Measurements from ENCODE around the gene COL4A2.

Gene COL4A2

GRCh38 chr13:110405597-110406450 lies 98.7 kb downstream of the COL4A2 start:
- TF ChIP-seq GATA2 (IDR thresholded peaks at IDR 0.05; ENCODE audit: low read depth, low read length), result no peak
- no peak for TF ChIP-seq GATA3 (IDR thresholded peaks at IDR 0.05; ENCODE audit: low read depth, low read length)

DNA sequence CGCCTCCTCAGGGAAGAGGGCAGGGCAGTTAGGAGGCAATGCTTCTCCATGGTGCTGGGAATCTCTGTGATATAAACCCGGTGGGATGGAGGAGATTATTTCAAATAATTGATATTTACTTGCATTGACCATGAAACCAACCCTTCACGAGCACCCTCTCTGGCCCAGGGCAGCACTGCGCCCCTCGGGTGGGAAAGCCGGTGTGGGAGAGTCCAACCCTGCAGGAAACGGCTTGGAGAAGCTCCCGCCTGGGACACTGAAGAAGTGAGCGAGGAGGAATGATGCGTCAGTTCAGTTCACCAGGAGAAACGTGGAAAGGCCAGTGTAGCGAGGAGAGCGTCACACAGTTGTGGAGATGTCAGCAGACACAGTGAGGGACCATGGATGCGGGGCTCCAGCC lies 99.9 kb downstream of the COL4A2 start:
- TF ChIP-seq GATA2 (IDR thresholded peaks at IDR 0.05; ENCODE audit: low read depth, low read length) (no peak), GATA3 (IDR thresholded peaks at IDR 0.05; ENCODE audit: low read depth, low read length) (no peak)

DNA sequence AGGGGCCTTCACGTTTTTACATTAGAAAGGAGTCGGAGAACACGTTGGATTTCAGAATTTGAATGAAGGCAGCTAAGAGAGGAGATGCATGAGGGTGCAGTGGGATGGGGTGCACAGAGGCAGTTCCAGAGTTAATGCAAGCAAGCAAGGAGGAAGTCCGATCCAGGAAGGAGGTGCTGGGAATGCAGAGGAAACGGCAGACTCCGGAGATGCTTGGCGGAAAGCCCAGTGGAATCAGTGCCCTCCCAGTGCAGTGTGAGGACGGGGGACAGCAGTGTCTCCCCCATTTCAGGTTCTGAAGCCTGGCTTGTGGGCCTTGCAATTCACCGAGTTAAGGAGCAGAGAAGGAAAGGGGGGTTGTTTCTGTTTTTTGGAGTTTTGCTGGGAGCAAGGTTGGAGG lies 100.4 kb downstream of the COL4A2 start:
- TF ChIP-seq GATA2 (IDR thresholded peaks at IDR 0.05; ENCODE audit: low read depth, low read length), result no peak
- TF ChIP-seq GATA3 (IDR thresholded peaks at IDR 0.05; ENCODE audit: low read depth, low read length), result no peak

DNA sequence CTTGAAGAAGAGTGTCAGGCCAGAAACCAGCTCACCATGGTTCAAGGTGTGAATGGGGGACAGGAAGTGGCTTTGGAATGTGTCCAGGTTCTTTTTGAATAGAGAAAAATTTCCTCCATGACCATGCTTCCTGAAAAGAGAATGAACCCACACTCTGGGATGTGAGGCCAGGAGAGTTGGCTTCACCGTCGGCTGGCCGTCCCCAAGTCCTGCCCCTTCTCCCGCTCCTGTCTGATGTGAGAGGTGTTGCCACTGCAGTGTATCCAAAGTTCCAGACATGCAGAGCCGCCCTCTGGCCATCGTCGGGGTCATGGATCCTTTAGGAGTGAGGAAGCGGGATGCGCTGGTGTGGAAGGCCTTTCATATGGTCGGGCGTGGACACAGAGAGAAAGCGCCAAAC lies 101.2 kb downstream of the COL4A2 start:
- TF ChIP-seq GATA3 (IDR thresholded peaks at IDR 0.05; ENCODE audit: low read depth, low read length), result no peak
- no peak for TF ChIP-seq GATA2 (IDR thresholded peaks at IDR 0.05; ENCODE audit: low read depth, low read length)

DNA sequence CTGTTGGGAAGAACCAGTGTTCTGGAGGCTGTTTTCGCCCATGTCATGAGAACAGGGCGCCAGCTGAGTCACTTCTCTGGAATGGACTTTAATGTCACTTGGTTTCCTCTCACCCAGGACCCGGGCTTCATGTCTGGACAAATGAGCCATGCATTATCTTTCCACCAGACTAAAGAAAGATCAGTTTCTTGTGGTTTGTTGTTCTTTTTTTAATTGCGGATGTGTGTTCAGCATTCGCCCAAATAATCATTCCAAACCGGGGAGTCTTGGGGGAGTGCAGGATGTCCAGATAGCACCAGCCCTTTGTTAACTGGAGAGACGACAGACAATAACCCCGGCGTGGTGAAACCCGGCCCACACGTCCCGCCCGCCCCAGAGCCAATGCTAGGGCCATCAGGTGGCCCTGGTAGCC lies 102.5 kb downstream of the COL4A2 start:
- TF ChIP-seq GATA2 (IDR thresholded peaks at IDR 0.05; ENCODE audit: low read depth, low read length), result no peak
- TF ChIP-seq GATA3 (IDR thresholded peaks at IDR 0.05; ENCODE audit: low read depth, low read length), result no peak

DNA sequence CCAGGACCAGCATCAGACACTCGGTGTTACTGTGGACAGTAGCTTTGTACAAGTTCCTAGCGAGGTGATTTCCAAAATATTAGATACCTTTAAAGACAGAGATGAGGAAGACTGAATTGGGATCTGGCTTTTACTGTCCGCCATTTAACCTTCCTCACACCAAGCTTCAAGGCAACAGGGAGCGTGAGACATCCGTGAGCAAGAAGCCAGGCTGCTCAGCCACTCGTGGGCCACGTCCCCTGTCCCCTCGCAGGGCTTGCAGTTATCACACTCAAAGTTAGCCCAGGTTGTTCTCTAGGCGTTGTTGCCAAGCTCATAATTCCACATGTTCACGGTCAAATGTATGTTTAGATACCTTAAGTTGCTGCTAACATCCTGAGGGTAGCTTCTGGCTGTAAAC lies 102.9 kb downstream of the COL4A2 start:
- no peak for TF ChIP-seq GATA3 (IDR thresholded peaks at IDR 0.05; ENCODE audit: low read depth, low read length)
- no peak for TF ChIP-seq GATA2 (IDR thresholded peaks at IDR 0.05; ENCODE audit: low read depth, low read length)

DNA sequence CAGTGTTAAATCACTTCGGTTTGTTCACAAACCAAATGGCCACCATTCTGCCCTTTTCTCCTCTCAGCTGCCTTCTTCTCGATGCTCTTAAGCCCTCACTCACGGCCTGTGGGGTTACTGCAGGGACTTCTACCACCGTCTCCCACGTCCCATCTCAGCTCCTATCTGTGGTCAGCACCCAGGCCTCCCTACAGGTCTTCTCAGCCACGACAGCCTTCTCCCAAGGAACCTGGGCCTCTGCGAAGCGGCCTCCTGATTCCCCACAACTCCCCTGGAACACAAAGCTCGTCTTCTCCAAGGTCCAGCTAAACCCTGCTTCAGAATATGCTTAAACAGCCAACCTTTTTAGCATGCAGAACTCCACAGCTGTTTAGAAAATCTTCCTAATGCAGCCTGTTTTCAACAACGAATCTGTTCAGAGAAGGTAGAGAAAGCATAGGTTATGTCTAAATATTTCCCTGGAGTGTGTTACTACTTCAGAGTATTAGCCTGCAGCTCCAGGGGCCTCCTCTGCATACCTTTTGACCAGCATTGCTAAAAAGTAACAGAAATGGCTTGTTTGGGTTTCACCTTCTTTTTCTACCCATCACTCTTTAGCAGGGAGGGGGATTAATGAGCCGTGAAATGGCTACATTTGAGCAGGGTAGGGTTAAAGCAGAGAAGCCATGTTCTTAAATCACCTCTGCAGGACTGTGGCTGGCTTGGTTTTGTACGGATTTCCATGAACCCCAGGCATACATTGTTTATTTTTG lies 104.0 kb downstream of the COL4A2 start:
- TF ChIP-seq GATA2 (IDR thresholded peaks at IDR 0.05; ENCODE audit: low read depth, low read length) (no peak), GATA3 (IDR thresholded peaks at IDR 0.05; ENCODE audit: low read depth, low read length) (no peak)

GRCh38 chr13:110411688-110412059 lies 104.6 kb downstream of the COL4A2 start:
- TF ChIP-seq GATA2 (IDR thresholded peaks at IDR 0.05; ENCODE audit: low read depth, low read length) (no peak), GATA3 (IDR thresholded peaks at IDR 0.05; ENCODE audit: low read depth, low read length) (no peak)

DNA sequence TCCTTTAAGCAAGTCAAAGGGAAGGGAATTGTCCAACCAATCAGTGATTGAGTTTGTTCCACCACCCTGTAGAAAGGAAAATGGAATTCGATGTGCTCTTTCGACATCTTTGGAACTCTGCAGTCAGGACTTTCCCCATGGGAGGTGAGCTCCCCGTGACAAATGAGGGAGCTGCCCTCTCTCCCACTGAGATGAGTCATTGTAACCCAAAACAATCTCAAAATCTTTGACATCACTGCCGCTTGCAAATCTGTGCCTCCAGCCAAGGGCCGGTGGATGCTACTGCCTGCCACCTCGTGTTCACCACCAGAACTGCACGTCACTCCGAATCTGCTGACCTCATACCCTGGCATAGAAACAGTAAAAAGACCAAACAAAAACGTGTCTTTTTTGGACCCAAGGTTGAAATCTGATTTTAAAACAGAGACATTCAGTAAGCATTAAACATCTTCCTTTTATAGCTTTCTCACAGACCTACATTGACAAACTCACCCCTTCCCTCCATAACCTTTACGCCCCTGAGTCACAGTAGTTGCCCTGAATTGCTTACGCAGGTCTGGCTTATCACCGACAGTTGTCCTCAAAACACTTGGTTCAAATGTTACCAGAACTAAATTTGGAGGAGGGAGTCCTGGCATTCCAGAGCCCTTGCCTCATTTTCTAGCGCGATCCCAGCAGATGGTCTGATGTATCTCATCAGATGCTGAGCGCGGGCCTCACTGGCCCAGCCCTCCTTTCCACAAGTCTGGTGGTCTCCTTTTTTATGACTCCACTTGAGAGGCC lies 105.2 kb downstream of the COL4A2 start:
- peak; percentile 31; the same call in 1 of the 2 replicates for TF ChIP-seq GATA2 (IDR thresholded peaks at IDR 0.05; ENCODE audit: low read depth, low read length)
- TF ChIP-seq GATA3 (IDR thresholded peaks at IDR 0.05; ENCODE audit: low read depth, low read length), result no peak

DNA sequence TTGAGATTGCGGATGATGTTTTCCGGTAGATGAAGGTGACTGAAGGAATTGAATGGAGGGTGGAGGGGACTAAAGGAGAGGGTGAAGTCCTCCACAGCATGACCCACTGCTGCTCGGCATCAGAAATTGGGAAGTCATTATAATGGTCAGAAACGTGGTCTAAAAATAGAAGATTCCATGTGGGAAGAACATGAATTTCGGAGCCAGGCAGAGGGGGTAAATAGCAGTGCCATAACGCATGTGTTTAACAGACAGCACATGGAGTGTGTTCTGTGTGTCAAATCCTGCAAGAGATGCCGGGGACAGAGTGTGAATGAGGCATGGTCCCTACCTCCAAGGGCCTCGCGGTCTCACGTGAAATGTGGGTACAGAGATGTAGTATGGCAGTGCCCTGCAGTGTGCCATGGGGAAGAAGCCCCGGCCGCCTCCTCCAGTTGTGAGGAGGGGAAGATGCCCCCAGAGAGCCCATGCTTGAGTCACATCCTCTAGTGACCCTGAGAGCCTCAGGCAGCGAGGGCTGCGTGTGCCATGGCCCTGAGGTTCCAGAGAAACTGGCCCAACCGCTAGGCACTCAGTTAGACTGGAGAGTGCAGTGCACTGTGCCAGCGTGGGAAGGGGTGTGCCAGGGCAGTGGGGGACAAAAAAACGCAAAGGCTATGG lies 106.1 kb downstream of the COL4A2 start:
- TF ChIP-seq GATA2 (IDR thresholded peaks at IDR 0.05; ENCODE audit: low read depth, low read length) (no peak), GATA3 (IDR thresholded peaks at IDR 0.05; ENCODE audit: low read depth, low read length) (no peak)

DNA sequence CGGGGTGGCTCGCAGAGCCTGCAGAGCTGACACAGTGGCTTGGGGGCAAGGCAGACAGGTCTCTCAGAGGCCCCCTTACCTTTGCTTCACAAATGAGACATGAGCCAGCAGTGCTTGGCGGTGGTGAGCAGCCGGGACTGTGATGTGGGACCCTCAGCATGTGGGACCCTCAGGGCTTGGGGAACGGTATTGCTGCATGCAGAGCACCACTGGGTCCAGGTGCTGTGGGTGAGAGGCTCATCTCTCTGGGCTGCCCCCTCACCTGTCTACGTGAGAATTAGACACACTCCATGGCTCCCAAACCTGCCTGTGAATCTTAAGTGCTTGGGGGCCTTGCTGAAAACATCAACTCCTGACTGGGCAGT lies 106.6 kb downstream of the COL4A2 start:
- no peak for TF ChIP-seq GATA3 (IDR thresholded peaks at IDR 0.05; ENCODE audit: low read depth, low read length)
- TF ChIP-seq GATA2 (IDR thresholded peaks at IDR 0.05; ENCODE audit: low read depth, low read length), result no peak

DNA sequence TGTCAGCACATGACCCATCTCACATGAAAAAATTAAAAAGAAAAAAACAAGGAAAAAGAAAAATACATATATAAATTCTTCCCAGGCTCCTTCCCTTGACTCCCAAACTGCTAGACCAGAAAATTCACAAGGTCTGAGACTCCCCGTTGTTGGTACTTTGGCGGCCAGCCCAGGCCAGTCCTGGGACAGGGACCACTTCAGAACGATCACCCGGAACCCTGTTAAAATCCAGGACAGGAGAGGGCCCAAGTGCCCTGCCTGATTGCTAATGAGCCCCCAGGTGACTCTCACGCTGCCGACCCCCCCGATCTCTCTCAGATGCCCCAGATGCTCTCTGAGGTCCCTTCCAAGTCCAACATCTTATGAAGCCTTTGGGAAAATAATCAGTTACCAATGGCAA lies 107.2 kb downstream of the COL4A2 start:
- TF ChIP-seq GATA3 (IDR thresholded peaks at IDR 0.05; ENCODE audit: low read depth, low read length), result no peak
- TF ChIP-seq GATA2 (IDR thresholded peaks at IDR 0.05; ENCODE audit: low read depth, low read length), result no peak

- TF ChIP-seq GATA3 (IDR thresholded peaks at IDR 0.05; ENCODE audit: low read depth, low read length), result no peak
- TF ChIP-seq GATA2 (IDR thresholded peaks at IDR 0.05; ENCODE audit: low read depth, low read length), result no peak
Observed at GRCh38 chr13:110414931-110415330, 107.8 kb downstream of the COL4A2 start.

DNA sequence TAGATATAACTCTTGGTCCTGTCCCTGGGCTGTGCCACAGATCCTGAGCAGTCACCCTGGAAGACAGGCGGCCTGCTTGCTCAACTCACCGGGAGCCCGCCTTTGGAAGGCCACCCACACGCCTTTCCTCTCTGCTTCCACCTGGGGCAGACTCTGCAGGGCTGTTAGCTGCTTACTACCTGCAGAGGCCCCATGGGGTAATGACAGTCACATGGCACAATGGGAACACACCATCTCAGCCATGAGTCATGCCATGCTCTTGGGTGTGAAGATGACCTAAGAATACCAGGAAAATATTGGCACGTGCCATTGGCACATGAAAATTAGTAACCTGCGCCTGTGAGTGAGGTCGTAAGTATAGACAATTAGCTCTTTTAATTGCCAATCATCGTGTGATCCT lies 108.6 kb downstream of the COL4A2 start:
- no peak for TF ChIP-seq GATA2 (IDR thresholded peaks at IDR 0.05; ENCODE audit: low read depth, low read length)
- no peak for TF ChIP-seq GATA3 (IDR thresholded peaks at IDR 0.05; ENCODE audit: low read depth, low read length)

Data from SH-SY5Y (cell line).